GM10266 (cell line): ENCODE measurements around the gene BBOX1.

ENCODE experiments used
- DNase-seq: peaks from one replicate; pipeline ENCODE4 v3.0.0; 2012; ENCODE audit errors: extremely low spot score
- CTCF ChIP-seq: IDR thresholded peaks from 2 replicates; pipeline ENCODE4 v1.5.1; 2012; ENCODE audit warnings: mild to moderate bottlenecking, low read depth; ENCODE audit not compliant: control insufficient read depth, insufficient read depth; ENCODE audit errors: missing control alignments

The BBOX1 gene

GRCh38 chr11:27095887-27096286 is 55.3 kb downstream of the BBOX1 start:
- no peak for TF ChIP-seq CTCF
- no peak for DNase-seq

DNA sequence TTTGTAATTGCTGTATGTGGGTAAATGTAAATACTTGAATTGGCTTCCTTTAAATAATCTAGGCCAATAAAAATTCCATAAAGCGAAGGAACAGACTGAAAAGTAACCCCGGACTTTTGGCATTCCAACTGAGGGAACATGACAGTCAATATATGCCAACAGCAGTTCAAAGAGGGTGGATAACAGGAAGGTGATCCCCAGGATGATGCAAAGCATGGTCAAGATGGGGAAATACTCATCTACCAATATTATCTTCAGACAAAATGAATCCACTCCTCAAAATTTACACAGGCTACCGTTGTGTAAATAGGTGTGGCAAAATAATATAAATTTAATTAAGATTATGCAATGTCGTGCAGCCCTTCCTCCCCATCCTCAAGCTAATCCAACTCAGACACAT is 56.9 kb downstream of the BBOX1 start:
- no peak for TF ChIP-seq CTCF
- DNase-seq: no peak

GRCh38 chr11:27100534-27100933 is 59.9 kb downstream of the BBOX1 start:
- TF ChIP-seq CTCF: no peak
- DNase-seq: no peak

- no peak for DNase-seq
- TF ChIP-seq CTCF: no peak
Observed at GRCh38 chr11:27107548-27107947, 66.9 kb downstream of the BBOX1 start.

DNA sequence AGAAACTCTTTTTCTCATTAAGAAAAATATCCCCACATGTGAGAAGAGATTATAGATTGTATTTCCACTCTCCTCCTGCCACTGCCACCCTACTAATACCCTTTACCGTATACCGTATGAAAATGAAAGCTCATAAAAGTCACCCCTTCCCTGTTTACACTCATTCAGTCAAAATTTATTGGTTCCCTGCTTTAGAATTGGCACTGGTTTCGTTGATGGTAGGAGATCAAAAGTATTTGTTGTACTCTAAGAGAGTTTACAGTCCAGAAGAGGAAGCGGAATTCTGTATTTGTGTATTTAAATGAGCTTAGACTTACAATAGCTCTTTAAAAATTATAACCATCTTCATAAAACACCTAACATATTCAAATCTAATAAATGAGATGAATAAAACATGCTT is 68.2 kb downstream of the BBOX1 start:
- no peak for DNase-seq
- TF ChIP-seq CTCF: no peak

GRCh38 chr11:27111896-27112295 is 71.3 kb downstream of the BBOX1 start:
- no peak for DNase-seq
- TF ChIP-seq CTCF: no peak

DNA sequence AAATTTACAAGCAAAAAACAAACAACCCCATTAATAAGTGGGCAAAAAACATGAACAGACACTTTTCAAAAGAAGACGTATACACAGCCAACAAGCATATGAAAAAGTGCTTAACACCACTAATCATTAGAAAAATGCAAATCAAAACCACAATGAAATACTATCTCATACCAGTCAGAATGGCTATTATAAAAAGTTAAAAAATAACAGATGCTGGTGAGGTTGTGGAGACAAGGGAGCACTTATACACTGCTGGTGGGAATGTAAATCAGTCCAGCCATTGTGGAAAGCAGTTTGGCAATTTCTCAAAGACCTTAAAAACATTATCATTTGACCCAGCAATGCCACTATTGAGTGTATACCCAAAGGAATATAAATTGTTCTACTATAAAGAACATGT is 72.3 kb downstream of the BBOX1 start:
- TF ChIP-seq CTCF: no peak
- DNase-seq: no peak
